H7 (cell line): ENCODE data around the gene ZNF396. TPM values are rescaled to one million over a fixed set of nuclear protein-coding genes. Genes with fewer than 3 reads are reported as not detected.

ENCODE experiments used
- DNase-seq: peaks from one replicate; pipeline ENCODE4 v3.0.0; 2012
- H3K27me3 ChIP-seq: 2 replicates; pipeline ENCODE4 v1.6.0; 2011; ENCODE audit warnings: mild to moderate bottlenecking, low read length; ENCODE audit not compliant: control insufficient read depth, insufficient read depth
- H3K36me3 ChIP-seq: replicated peaks from 2 replicates; pipeline ENCODE4 v1.5.1; 2011; ENCODE audit warnings: low read length; ENCODE audit not compliant: control insufficient read depth, insufficient read depth
- H3K4me3 ChIP-seq: 2 replicates; pipeline ENCODE4 v1.5.1; 2011; ENCODE audit warnings: low read depth, mild to moderate bottlenecking, control low read depth, low read length, moderate library complexity; ENCODE audit not compliant: insufficient read depth
- total RNA-seq: library from RNA; depleted of rRNA; stranded (reverse); fragments of >200 nt; shearing (Covaris generic); gene quantifications from 2 replicates; pipeline ENCODE4 v1.2.3, GENCODE V29; 2014; rRNA removed

Gene ZNF396
- total RNA-seq, 1 experiment from 2014 or later = 1.4 TPM

DNA sequence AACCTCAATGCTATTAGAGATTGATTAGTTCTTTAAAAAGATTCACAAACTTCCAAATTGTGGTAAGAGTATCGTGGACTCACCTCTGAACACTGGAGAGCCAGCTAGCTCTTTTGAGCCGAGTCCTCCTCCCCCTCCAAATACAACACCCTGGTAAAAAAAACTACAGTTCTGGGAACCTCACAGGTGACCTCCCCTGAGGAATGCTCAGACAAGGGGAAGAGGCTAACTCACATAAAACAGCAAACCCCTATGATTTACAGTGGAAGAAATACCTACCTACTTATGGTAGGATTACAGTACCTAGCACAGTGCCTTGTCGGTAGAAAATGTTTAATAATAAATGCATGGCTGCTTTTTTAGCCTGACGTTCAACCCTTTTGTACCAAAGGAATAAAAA lies 41.3 kb downstream of the ZNF396 start:
- no peak overlapping the region for H3K4me3 ChIP-seq
- H3K36me3 ChIP-seq = peaks cover 28% of the 10 kb centered on the region
- DNase-seq = no peak
- no peaks in the 10 kb centered on the region for H3K27me3 ChIP-seq

DNA sequence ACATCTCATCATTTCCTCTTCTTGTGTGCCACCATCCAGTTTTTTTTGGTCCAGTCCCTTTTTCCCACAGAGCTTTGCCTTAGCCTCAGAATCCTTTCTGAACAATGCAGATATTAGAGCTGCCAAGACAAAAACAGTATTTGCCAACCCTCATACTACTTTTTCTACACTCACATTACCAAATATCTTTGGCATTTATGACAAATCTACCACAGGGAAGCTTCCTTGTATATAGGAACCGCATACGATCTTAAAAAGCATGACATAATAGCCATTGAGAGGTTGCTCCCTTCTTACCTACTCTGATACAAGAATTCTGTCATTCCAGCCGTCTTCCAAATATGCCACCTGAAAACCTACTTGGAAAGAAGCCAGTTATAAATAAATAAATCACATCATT lies 42.3 kb downstream of the ZNF396 start:
- Histone ChIP-seq H3K4me3 (no peak overlapping the region), H3K27me3 (no peaks in the 10 kb centered on the region), H3K36me3 (peaks cover 24% of the 10 kb centered on the region)
- DNase-seq = no peak

DNA sequence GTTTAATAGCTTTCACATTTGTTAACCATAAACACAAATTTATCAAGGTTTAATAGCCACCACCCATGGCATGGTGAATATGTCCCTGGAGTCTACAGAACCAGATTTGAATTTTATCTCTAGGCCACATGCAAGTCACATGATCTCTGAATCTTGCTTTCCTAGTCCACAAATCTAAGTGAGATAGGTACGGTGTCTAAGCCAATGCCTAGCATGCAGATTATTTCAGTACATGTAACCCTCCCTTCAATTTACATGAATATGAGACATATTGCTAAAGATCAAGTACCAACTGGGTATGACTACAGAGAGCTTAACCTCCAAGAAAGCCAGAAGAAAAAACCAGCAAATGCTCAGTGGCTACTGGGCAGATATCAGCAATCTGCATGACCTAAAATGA lies 42.9 kb downstream of the ZNF396 start:
- H3K27me3 ChIP-seq = no peaks in the 10 kb centered on the region
- H3K4me3 ChIP-seq = no peak overlapping the region
- peaks cover 19% of the 10 kb centered on the region for H3K36me3 ChIP-seq
- no peak for DNase-seq

DNA sequence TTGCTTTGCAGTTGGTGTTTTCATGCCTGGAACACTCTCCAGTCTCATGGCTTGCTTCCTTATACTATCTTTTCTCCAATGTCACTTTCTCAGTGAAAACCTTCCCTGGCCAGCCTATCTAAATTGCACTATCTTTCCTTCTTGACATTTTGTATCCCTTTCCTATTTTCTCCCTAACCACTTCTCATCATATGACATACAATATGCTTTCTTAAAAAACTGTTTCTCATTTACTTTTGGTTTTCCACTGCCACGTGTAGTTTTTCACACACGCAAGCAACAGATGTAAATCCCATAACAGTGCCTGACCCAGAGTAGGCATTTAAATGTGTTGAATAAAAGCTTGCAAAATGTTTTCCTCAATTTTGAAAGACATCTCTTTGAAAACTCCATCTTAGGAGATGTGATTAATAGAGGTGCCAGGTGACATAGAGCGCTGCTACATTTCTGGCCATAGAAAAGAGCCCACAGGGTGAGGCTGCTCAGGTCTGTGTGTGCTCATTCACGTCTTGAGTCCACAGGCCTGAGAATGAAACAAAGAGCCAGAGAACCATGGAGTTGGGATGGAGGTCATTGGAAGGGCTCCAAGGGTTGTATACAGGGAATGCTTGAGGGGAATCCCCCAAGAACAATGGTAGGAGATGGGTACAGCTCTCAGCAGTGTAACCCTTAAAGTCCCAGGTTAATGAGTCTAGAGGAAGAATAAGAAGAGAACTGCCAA lies 45.6 kb downstream of the ZNF396 start:
- peak; percentile 15 for DNase-seq
- Histone ChIP-seq H3K27me3 (no peaks in the 10 kb centered on the region), H3K36me3 (peaks cover 1% of the 10 kb centered on the region), H3K4me3 (no peak overlapping the region)

DNA sequence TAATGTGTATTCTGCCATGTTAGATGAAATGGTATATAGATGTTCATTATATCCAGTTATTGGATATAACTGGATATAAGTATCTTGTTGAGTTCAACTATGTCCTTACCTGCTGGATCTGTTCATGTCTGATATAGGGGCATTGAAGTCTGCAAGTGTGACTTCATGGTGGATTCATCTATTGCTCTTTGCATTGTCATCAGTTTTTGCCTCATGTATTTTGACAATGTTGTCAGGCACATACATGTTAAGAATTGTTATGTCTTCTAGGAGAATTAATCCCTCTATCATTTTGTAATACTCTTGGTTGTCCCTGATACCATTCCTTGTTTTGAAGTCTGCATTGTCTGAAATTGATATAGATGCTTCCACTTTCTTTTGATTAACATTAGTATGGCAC lies 48.3 kb downstream of the ZNF396 start:
- Histone ChIP-seq H3K4me3 (no peak overlapping the region), H3K36me3 (no peaks in the 10 kb centered on the region; the same call in none of the 2 replicates), H3K27me3 (no peaks in the 10 kb centered on the region)
- DNase-seq = no peak

DNA sequence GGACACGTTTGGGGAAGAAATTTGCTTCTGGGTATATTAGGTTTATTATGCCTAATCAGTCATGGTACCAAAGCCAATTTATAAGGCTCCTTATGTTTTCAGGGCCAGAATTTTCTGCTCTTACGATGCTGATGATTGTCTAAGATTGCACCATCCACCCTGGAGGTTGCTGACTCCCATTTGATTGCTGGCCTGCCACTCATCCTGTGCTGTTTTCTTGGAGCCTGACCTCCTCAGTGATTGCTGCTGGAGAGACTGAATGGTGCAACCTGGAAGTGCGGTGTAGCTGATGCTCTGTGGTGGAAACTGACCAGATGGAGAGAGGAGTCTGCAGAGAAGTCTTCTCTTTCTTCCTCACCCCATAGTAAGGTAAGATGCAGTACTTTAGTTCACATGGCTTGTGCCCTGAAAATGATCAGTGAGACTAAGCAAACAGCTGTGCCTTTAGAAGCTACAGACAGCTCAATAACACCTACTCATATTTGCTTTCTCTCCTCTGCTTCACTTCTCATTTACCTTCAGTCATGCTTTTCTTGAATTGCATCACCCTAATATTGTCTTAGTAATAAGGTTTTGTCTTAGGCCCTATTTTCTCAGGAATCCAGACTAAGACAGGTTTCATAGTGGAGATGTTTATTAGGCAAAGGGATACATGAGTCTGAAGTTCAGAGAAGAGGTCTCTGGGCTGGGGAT lies 50.3 kb downstream of the ZNF396 start:
- Histone ChIP-seq H3K36me3 (no peaks in the 10 kb centered on the region; the same call in 1 of the 2 replicates), H3K27me3 (no peaks in the 10 kb centered on the region), H3K4me3 (no peak overlapping the region)
- no peak for DNase-seq

DNA sequence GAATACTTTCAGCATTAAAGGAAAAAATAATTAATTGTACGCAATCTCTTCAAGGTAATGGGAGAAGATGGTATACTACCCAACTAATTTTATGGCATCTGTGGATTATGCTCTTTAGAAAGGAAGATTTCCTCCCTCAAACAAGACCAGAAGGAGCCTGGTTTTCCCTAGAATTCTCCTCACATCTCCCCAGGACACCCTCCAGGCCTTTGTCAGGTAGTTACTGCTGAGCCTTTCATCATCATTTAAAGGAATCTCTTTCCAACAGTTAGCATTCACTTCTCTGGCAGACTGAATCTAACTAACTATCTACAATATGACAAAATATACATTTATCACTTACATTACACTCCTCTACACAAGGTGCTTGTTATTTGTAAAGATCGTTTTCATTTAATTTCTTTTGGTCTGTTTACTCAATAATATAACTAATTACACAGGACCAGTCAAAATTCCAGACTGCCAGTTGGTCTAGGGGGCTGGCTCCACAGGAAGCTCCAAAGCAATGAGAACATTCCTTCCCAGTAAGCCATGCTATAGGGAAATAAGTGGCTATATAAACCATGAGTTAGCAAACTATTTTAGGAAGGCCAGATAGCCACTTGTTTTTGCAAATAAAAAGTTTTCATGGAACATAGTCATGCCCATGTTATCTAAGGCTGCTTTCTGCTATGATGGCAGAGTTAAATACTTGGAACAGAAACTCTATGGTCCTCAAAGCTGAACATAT lies 52.0 kb downstream of the ZNF396 start:
- no peak overlapping the region for H3K4me3 ChIP-seq
- no peaks in the 10 kb centered on the region for H3K36me3 ChIP-seq
- H3K27me3 ChIP-seq = no peaks in the 10 kb centered on the region
- DNase-seq = peak; percentile 22

DNA sequence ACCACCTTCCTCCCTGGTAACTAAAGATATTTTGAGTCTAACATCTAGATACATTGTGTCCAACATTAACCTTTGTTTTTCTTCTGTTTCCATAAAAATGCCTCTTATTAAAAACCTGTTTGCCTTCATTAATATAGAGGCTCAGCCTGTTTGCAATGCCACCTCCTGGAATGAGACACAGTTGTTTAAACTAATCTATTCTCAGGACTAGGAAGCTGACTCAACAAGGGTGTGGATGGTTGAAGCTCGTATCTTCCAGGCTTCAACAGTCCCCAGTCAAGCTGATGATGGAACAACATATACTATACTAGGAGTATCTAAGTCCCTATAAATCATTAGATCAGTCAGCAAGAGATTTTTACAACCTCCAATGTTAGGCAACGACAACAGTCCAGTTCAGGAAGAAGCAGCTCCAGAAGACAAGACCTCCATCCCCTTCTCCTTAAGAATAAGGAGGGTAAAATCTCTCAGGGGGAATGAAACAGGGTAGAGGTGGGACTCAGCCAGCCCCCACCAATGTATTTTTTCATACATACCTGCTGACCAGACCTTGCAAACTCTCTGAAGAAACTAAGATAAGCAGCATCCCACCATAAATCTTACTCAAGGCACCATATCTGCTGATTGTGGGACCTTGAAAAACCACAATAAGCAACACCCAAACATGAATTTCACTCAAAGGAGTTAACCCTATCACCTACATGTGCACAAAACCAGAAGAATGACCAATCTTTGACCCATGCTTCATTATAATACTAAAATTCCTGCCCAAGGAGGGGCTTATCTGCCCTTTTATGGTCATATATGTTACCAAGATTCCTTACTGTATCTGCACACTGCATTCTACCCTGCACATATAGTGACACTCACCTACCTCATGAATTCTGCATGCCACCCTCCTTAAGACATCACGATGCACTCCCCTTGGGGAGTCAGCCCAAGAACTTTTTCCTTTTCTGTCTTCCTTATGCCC lies 54.4 kb downstream of the ZNF396 start:
- DNase-seq = no peak
- H3K4me3 ChIP-seq = no peak overlapping the region
- H3K36me3 ChIP-seq = no peaks in the 10 kb centered on the region
- no peaks in the 10 kb centered on the region for H3K27me3 ChIP-seq

Other genes with a start within 250 kb of the ZNF396 start
- gene ZNF397, start 136.3 kb downstream of the ZNF396 start, total RNA-seq = 17.5 and 30.0 TPM in 2 replicates
- 6.2 and 8.2 TPM in 2 replicates for gene ZSCAN30, start 87.1 kb downstream of the ZNF396 start, total RNA-seq
- 29.4 and 32.8 TPM in 2 replicates for gene ZNF24, start 32.9 kb downstream of the ZNF396 start, total RNA-seq
- gene INO80C, start 120.6 kb upstream of the ZNF396 start, total RNA-seq = 12.9 and 18.0 TPM in 2 replicates
- gene GALNT1, start 204.4 kb upstream of the ZNF396 start, total RNA-seq = 83.3 and 93.4 TPM in 2 replicates